Hematopoietic multipotent progenitor cell treated with erythropoietin and hydrocortisone succinate and interleukin-3 and kit ligand, for 4 days (in vitro differentiated cells): ENCODE measurements around the gene FAM9A.
"Not testable (repeated sequence)": the region's sequence is repeated elsewhere in the genome, so short reads cannot be mapped to it uniquely, and the experiment has no call there.

Experiments
- DNase-seq: peaks from one replicate; pipeline ENCODE4 v3.0.0-alpha.2; 2015

Gene FAM9A

GRCh38 chrX:8800351-8800750, 832 bp downstream of the FAM9A start:
- not testable (repeated sequence) for DNase-seq

DNA sequence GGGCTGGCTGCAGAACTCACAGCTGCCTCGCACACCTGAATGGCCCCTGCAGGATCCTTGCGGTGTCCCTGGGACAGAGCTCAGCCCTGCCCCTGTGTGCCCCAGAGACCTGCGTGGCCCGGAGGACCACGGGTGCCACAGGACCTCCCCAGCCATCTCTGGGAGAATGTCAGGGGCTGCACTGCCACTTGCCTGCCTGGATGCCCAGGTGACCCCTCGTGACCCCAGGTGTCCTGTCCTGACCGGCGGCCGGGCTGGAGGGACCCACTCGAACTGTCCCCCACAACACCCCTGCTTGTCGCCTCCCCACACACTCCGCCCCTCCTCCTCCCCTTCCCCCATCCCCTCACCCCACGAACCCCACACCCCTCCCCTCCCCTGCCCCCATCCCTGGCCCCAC, 1.9 kb downstream of the FAM9A start:
- not testable (repeated sequence) for DNase-seq

- DNase-seq: not testable (repeated sequence)
These were observed 2.5 kb downstream of the FAM9A start for GRCh38 chrX:8798702-8799101.

- not testable (repeated sequence) for DNase-seq
These were observed 14.1 kb downstream of the FAM9A start for GRCh38 chrX:8787119-8787518.

DNA sequence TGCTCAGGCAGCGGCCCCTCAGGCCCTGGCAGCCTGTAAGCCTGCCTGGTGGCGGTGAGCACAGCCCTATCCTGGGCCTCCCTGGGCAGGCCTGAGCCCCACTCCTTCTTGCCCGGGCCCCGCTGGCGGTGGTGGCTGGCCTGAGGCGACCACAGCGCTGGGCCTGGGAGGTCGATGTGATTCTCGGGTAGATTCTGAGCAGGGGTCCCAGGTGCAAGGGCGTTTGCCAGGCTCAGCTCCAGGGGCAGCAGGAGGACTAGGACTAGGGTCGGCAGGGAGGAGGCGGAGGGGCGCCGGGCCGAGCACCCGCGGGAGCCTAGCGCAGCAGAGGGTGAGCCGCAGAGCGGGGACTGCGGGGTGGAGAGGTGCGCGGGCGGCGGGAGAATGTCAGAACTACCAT, 17.0 kb downstream of the FAM9A start:
- no peak for DNase-seq

DNA sequence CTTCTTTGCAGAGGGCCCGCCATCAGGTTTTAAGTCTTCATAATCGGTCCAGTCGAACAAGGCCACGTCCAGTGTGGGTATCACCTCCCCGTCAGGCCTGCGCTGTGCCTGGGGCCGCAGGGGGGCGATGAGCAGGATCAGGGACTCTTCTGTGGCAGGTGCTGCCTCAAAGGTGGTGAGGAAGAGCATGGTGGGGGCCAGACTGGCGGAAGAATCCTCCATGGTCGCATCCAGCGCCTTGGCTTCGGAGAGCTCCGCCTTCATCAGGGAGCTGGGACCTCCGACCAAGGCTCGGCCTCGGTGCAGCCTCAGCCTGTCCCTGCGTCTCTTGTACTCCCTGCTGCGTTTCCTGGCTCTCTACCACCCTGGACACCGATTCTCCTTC, 17.5 kb downstream of the FAM9A start:
- no peak for DNase-seq

DNA sequence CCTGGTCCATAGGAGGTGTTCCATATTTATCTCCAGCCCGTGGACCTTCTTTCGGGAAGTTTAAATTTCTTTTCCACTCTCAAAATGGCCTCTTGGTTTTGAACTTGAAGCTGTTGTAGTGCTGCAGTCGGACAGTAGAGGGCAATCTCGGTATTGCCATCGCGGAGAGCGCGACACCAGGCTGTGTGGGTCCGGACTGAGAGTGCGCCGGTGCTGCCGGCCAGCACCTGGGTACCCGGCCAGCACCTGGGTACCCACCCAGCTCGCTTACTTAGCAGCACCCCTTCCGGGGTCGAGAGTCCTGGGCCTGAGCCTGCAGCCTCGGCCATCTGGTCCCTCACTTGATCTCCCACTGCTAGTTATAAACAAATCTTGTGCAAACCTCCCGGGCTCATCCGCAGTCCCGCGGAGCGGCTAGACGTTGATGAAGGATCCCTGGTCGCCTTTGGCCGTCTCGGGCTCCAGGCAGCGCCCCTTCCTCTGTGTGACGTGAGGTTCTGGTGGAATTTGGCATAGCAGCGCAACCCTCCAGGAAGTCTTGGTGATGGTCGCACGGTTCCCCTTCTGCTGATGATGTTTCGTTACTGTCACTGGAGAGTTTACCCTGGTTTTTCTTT, 18.0 kb downstream of the FAM9A start:
- peak; percentile 24 for DNase-seq

DNA sequence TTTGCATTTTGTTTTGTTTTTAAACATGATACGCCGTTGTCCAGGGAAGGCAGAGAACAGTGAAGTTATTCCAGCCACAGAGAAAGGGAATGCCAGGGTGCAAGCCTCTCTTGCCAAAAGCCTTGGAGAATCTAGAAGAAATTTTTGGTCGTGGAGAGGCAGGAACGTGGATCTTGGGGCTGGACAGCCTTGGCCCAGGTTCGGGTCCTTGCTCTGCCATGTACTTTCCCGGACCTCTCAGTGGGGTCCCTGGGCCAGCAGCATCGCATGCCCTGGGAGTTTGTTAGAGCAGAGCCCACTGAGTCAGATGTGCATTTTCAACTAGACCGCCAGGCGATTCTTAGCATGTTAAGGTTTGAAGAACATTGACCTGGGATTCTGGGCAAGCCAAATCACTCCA, 18.6 kb downstream of the FAM9A start:
- no peak for DNase-seq

GRCh38 chrX:8781921-8782320, 19.3 kb downstream of the FAM9A start:
- not testable (repeated sequence) for DNase-seq

GRCh38 chrX:8773117-8773516, 28.1 kb downstream of the FAM9A start:
- DNase-seq: peak; percentile 0

DNA sequence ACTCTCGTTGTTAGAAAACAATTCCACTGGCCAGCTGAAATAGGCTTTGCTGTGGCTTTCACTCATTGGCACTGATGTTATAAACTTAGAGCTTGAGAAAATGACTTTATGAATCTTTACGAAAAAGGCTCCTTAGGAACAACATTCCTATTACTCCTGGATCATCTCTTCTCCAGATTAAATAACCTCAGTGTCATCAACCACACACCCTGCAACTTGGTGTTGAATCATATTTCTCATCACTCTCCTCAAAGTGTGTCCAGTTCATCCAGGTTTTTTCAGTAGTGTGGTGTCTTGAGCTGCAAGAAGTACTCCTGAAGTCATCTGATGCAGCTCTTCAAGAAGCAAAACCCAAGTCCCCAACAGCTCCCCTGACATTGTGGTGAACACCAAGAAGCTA, 41.2 kb downstream of the FAM9A start:
- no peak for DNase-seq

GRCh38 chrX:8758706-8759105, 42.5 kb downstream of the FAM9A start:
- not testable (repeated sequence) for DNase-seq

DNA sequence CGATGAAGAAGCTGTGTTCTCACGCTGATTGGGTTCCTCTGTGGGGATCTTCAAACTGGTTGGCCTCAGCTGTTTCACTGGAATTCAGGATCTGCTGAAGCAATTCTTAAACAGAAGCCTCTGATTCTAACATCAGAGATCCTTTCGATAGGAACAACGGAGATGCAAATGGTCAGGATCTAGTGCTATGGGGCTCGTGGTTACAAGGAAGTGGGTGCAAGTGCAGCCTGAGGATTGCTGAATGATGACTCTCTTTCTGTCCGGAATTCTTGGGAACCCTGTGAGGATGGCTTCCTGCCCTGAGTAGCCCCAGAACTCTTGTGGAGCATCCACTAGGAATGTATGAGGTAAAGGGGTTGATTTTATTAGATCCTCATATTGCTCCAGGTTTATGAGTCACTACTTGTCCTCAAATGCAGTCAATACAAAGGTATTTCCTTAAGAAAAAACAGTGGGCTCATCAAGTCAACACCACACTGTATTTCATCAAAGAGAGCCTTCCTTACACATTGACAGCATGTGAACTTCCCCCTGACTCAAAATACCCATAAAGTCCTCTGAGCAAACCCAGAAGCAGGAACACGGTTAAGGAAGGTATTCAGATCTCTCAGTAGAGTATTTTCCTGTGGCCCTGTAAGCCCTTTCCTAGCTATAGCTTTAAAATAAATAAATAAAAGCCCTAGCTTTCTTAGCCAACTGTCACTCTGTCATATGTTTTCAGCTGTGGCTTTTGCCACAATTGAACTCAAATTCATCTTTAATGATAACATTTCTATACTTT, 43.4 kb downstream of the FAM9A start:
- not testable (repeated sequence) for DNase-seq

DNA sequence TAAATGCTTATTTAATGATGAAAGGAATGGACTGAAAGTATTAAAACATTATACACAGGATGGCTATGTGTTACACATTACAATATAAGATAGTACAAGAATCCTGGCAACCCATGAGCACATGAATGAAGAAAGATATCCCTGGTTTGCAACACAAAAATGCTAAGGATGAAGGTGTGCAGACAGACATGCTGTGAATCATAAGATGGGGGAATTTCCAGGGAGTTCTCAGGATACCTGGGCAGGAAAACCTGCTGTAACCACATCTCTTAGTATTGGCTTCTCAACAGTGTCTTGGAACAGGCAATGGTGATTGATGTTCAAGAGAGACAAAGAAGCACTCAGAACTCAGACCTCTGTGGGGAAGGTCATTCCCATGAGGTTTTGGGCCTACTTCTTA, 45.4 kb downstream of the FAM9A start:
- DNase-seq: no peak

- peak; percentile 44 for DNase-seq
These were observed 46.1 kb downstream of the FAM9A start for GRCh38 chrX:8755116-8755515.

GRCh38 chrX:8749697-8750096, 51.5 kb downstream of the FAM9A start:
- no peak for DNase-seq

- DNase-seq: peak; percentile 46
These were observed 52.3 kb downstream of the FAM9A start for GRCh38 chrX:8748855-8749254.

GRCh38 chrX:8743126-8743732, 58.0 kb downstream of the FAM9A start:
- DNase-seq: peak; percentile 69

- DNase-seq: no peak
These were observed 59.2 kb downstream of the FAM9A start for GRCh38 chrX:8741981-8742380.
